ENCODE data around the gene RNF152. TPM values are rescaled to one million over a fixed set of nuclear protein-coding genes. Genes with fewer than 3 reads are reported as not detected.

The RNF152 gene
- total RNA-seq, 1 donor, result 0.27 TPM

DNA sequence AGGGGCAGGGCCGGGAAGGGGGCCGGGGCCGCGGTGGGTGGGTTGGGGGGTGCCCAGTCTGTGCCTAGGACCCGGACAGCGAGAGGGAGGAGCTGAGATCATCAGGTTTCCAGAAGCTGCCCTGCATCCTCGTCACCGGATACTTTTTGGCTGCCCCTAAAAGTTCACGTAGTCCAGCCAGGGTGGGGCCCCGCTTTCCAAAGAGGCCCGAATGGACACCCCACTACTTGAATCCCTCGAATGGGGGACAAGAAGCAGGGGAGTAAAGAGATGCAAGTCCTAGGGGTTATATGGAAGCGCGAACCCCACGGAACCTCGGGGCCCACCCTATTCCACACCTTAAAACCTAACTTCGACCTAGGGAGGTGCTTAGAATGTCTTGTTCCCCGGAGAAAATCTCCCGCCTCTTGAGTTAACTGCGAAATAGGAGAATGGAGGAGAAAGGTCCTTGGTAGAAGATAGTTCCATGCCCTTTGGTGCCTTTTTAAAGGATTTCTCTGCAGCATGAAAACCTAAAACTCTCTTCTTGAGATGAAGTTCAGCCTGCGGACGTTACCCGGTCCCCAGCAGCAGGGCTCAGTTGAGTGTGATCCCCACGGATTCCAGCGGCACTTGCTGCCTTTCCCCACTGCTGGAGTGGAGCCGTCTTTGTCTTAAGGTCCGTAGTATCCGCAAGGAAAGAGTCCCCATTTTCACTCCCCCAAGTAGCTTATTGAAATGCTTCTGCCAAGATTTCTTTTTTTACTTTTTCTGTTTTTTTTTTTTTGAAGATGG is 2.1 kb upstream of the RNF152 start:
- DNase-seq (ENCODE audit: low read depth in 2 of 3, low spot score in 2 of 3), result no peak

DNA sequence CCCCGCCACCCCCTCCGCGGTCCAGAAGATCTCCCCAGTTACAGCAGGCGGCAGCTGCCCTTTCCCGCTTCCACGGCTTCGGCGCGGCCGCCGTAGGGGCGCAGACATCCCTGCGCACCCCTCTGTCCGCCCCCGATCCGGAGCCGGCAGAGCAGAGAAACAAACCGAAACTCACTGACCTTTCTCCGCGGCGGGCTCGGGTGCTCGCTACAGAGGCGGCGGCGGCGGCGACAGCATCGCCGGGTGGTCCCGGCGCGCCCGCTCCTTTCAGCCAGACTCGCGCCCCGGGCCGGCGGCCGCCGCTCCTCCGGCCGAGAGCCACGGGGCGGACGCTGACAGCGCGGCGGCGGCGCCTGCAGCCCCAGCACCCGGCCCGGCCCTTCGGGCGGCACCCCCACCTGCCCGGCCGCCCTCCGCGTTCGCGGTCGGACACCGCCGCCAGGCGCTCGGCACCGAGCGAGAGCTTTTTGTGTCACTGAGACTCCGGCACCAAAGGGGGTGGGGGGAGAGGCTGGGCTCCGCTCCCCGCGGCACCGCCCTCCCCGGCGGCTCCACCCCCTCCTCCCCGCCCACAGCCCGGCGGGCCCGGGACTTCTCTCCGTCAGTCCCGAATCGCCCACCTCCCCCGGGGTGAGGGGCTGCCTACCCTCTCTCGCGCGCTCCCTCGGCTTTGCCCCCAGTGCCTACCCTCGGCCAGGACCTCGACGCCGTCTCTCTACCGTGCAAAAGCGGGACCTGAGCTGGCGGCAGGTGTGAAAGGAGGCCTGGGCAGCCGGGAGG is 1.4 kb upstream of the RNF152 start:
- DNase-seq (ENCODE audit: low read depth in 2 of 3, low spot score in 2 of 3), result peak; percentile 35 to 62 (median 49)

DNA sequence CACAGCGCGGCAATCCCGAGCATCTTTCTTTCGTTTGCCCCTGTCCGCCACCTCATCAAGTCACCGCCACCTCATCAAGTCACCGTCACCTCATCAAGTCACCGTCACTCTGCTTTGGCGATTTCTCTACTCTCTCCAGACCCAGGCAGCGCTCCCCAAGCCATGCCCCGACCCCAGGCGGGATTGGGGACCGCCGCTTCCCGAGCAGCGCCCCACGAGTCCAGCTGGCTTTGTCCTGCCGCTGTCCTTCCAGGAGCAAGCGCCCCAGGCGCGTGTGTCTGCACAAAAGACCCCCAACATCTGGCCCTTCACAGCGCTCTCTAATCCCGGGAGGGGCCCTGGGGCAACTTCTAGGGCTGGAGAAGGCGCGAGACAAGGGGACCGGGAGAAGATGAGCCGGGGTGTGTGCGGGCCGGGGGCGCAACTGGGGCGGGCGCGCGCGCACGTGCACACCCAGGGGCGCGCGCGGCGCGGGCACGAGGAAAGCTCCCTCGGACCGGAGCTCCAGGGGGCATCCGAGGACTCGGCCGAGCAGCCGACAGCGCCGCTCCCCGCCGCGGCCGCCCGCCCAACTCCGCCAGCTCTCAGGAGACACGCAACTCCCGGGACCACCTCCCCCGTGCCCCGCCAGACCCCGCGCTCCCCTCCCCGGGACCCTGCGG is 633 bp upstream of the RNF152 start:
- DNase-seq (ENCODE audit: low read depth in 2 of 3, low spot score in 2 of 3), result peak in 2 of 3 donors; percentile 28 to 33

DNA sequence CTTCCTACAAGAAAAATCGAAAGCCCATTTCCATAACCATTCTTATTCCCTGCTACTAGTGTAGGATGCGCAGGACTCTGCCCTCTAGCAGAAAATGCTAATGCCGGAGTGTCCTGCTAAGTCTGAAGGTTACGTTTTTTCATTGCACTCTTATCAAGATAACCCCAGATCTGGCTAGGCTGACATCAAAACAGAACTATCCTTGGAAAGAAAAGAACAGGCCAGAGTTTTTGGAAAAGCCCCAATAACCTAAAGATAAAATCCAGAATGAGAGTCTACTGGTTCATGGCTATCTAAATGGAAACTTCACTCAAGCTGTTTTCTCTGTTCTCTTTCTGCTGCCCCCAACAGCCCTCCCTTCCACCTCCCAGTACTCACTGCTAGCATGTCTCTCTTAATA is 913 bp downstream of the RNF152 start:
- no peak for DNase-seq (ENCODE audit: low read depth in 2 of 3, low spot score in 2 of 3)

DNA sequence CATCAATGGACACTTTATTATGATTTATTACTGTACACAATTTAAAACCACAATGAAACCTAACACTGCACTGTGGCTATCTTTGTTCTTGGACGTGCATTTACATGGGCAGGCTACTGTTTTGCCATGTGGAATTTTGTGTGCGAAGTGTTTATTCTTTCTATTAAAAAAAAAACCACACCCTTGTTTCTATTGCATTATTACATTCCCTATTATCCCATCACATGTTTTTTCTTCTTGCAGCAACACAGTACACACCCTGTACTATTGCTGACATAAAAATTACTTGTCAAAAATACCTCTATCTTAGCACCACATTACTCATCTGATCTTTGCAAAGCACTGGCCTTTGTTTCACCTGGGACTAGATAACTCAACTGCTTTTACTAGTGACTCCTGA is 1.5 kb downstream of the RNF152 start:
- no peak for DNase-seq (ENCODE audit: low read depth in 2 of 3, low spot score in 2 of 3)

DNA sequence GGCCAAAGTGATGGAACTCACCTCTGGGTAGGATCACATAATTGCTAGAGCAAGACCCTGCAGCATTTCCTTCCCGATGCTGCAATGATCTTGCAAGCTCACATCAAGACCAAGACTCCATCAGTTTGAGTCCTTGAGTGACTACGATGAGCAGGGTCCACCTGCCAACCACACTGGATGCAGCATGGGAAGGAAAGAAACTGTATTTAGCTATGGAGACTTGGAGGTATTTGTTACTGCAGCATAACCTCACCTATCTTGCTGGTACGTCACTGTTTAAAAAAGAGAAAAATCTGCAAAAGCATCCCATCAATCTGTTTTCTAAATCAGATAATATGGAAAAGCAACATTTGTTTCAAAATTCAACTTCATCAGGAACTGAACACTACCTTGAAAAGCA is 2.5 kb downstream of the RNF152 start:
- DNase-seq (ENCODE audit: low read depth in 2 of 3, low spot score in 2 of 3), result no peak

DNA sequence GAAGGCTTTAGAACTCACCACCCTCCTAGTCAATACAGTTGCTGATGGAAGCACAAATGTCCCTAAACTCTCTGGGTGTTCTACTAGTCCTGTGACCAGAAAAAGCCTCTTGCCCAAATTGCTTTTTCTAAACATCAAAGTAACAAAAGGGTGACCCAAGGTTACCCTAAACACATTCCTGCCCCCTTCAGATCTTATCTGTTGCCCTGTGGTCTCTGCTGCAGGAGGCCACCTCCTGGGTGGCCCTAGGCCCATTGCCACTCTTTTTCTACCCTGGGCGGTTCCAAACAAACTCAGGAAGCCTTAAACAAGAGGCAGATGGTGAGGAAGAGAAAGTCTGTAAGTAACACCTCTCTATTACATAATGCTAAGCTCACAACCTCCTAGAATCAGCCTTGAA is 3.3 kb downstream of the RNF152 start:
- DNase-seq (ENCODE audit: low read depth in 2 of 3, low spot score in 2 of 3), result no peak

DNA sequence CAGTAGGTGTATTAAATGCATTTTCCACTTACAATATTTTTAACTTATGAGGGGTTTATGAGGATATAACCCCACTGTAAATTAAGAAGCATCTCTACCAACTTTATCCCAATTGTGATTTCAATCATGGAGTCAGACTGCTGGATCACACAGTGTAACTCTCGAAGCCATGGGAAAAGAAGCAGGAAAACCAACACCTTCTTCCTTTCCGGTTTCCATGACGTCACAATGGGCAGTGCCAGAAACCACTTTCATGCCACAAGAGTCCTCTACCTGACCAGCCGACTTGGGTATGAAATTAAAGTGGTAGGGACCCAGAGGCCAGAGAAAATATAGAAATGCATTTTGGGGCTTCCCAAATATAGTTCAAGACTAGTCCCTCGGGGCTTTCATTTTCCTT is 4.2 kb downstream of the RNF152 start:
- DNase-seq (ENCODE audit: low read depth in 2 of 3, low spot score in 2 of 3), result no peak

DNA sequence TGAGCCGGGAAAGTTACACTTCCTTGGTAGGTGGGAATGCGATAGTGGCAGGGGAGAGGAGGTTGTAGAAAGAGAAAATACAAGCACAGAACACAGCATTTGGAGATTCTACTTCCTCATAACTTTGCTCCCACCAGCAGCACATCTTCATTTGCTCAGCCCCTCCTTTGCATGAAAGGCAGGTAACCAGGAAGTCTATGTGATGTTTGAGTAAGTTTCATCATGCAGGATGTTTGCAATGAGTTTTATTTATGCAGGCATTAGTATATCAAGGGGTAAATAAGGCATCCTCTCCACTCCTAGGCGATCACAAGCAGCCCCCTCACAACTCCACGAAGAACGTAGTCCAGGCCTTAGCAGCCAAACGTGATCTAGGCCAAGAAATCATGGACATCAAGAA is 5.0 kb downstream of the RNF152 start:
- no peak for DNase-seq (ENCODE audit: low read depth in 2 of 3, low spot score in 2 of 3)

DNA sequence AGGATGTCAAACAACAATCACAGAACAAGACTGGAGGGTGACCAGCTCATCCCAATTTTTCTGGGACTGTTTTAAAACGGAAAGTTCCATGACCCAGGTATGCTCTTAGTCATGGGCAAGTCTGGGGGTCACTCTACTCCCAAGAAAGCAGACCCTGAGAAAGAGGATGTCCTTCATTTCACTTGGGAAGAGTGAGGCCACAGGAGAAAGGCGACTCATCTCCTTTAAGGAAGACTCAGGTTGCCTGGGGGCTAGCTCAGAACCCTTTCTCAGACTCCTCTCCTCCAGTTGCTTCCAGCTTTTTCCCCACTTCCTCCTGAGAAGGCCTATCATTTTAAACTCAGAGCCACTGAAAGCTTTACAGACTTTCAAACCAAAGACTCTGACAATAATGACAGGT is 9.3 kb downstream of the RNF152 start:
- DNase-seq (ENCODE audit: low read depth in 2 of 3, low spot score in 2 of 3), result no peak

DNA sequence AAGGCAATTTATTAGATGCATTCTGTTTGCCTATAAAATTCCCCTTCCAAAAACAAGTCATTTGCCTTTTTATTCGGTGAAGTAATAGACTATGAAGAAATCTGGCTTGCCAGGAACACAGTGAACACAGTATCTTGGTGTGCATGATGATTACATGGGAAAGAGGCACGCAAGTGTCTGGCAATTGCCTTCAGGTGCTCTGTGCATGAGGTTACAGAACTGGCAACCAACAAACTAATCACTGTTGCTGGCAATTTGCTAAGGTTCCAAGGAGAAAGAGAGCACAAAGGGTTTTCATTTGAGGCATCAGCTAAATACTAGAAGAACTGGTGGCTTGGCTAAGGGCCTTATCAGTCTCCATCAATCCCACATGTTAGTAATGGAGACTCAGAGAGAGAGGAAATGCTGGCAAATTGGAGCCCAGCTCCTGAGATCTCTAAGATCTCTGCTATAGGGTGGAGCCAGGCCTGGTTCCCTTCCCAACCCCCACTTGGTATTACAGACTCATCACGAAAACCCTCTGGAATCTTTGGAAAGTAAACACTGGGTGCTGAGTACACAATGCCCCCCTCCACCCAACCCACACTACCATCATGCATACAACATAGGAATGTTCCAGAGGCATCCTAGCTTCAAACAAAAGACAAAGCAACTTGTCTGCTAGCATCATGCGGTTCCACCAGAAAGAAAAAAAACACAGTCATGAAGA is 10.4 kb downstream of the RNF152 start:
- DNase-seq (ENCODE audit: low read depth in 2 of 3, low spot score in 2 of 3), result no peak

DNA sequence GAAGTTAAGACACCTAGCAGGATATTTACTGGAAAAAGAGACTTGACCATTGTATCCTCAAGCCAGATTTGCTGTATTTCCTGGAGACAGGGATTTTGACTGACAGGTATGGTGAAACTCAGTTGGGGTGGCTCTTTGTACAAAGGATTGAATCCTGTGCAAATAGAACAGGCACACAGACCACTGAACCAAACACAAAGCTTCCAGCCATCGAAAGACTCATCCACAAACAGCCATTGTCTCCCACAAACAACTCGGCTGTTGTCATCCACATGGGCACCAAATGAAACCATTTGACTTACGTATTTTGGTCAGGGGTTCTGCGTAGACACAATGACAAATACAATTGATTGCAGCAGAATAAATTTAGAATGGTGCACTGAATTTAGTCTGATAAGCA is 15.9 kb downstream of the RNF152 start:
- no peak for DNase-seq (ENCODE audit: low read depth in 2 of 3, low spot score in 2 of 3)

DNA sequence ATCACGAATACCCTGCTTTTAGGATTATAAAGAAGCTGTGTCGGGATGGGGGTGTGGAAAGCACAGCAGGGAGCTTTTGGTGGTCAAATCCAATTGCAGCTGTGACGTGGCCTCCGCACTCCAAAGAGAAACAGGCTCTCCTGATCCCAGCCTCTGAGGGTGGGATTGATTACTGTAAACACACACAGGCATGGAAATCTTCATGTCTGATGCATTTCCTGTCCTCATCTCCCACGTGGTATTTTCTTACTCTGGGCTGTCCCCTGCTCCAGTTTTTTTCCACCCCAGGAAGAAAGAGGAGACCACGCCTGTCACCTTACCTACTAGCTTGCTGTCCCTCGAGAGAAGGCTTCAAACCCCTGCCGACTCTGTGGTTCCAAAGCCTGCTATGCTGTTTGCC is 22.7 kb downstream of the RNF152 start:
- no peak for DNase-seq (ENCODE audit: low read depth in 2 of 3, low spot score in 2 of 3)

DNA sequence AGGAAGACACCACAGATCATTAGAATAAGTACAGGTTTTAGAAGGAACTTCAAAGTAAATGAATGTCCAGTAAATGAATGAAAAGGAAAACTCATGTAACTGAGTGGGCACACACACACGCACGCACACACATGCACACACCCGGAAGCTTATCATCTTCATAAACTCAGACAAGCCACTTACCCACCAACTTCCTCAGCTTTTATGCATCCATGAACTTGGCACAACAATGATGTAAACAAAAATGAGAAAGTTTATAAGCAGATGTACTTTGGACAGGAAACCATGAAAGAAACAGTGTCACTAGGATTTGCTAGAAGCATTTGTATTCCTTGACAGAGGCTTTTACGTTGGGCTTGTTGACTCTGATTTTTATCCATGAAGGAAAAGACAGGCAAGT is 23.2 kb downstream of the RNF152 start:
- DNase-seq (ENCODE audit: low read depth in 2 of 3, low spot score in 2 of 3), result no peak

DNA sequence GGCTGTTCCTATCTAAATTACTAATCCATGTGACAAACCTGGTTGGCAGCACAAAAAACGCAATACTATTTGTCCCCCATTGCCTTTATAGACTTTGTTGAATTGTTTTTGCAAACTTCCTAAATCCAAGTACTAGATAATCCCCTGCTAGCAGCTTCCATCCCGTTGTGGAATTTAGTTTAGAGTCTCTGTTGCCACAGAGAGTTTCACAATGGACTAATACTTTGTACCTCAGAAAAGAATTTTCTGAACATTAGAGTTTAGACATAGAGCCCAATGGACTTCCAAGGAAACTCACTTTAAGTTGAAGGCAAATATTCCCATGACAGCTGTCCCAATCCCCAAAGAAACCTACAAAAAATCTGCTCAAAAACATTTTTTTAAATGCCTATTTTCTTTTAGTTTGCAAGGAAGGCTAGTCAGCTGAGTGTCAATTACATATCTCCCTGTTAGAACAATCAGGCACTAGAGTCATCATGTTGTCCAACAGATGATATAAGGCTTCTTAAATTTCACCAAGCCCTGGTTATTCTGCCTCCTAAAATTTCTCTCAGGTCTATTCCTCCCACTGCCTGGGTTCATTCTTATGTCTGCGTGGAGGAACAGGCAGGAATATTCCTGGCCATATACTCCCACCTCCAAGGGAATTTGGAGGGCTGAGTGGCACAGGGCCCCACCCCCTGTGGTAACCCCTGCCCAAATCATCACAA is 27.2 kb downstream of the RNF152 start:
- no peak for DNase-seq (ENCODE audit: low read depth in 2 of 3, low spot score in 2 of 3)

DNA sequence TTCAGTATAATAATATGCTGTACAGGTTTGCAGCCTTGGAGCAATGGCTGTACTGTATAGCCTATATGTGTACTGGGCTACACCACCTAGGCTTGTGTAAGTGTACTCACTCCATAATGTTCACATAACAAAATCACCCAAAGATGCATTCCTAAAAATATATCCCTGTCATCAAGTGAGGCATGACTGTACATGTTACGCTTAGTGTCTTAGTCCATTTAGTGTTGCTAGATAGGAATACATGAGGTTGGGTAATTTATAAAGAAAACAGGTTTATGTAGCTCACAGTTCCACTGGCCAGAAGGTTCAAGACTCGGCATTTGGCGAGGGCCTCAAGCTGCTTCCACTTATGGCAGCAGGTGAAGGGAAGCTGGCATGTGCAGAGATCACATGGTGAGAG is 31.4 kb downstream of the RNF152 start:
- no peak for DNase-seq (ENCODE audit: low read depth in 2 of 3, low spot score in 2 of 3)

DNA sequence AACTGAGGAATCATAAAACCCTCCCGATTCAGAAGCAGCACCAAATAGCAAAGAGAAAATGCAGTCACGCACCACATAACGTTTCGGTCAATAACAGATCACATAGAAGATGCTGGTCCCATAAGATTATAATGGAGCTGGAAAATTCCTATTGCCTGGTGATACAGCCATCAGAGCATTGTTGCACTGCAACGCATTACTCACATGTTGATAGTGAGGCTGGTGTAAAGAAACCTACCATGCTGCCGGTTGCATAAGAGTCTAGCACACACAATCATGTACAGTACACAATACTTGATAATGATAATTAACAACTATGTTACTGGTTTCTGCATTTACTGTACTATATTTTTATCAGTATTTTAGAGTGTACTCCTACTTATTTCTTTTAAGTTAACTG is 32.5 kb downstream of the RNF152 start:
- DNase-seq (ENCODE audit: low read depth in 2 of 3, low spot score in 2 of 3), result no peak

DNA sequence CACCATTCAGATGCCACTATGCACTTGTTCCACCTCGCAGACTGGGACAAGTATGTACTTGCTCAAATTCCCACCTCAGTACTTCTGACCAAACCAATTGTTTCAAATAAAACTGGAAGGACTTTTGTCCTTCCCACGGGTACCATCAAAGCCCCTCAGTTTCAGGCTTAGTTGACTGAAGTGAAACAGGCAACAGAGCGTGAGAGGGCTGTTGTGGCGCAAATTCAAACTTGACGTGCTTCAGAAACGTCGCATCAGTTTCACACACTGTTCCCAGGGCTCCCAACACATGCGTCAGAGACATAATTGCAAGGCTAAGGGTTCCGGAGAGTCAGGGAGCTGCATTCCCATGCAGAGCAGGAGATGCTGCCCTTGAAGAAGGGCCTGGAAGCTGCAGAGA is 33.7 kb downstream of the RNF152 start:
- no peak for DNase-seq (ENCODE audit: low read depth in 2 of 3, low spot score in 2 of 3)

DNA sequence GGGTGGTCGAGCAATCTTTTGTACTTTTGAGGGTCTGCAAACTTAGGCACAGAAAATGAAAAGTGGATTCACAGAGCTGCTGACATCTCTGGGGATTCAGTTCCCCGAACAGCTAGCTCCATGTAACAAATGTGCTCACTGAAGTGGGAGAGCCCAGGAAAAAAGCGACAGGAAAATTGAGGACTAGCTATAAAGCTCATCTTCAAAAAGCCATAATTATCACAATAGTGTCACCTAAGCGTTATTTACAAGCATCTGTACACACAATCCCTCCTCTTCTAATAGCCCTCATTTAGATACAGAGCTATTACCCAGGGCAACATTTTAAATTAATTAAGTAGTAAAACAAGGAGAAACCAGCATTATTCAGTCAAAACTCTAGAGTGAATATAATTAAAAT is 36.1 kb downstream of the RNF152 start:
- no peak for DNase-seq (ENCODE audit: low read depth in 2 of 3, low spot score in 2 of 3)
